Measurements from ENCODE around the gene POP7. TPM values are rescaled to one million over a fixed set of nuclear protein-coding genes. Genes with fewer than 3 reads are reported as not detected.

The POP7 gene
- total RNA-seq, 4 donors from 2014 or later, result 39.8 to 76.3 (median 63.0) TPM

DNA sequence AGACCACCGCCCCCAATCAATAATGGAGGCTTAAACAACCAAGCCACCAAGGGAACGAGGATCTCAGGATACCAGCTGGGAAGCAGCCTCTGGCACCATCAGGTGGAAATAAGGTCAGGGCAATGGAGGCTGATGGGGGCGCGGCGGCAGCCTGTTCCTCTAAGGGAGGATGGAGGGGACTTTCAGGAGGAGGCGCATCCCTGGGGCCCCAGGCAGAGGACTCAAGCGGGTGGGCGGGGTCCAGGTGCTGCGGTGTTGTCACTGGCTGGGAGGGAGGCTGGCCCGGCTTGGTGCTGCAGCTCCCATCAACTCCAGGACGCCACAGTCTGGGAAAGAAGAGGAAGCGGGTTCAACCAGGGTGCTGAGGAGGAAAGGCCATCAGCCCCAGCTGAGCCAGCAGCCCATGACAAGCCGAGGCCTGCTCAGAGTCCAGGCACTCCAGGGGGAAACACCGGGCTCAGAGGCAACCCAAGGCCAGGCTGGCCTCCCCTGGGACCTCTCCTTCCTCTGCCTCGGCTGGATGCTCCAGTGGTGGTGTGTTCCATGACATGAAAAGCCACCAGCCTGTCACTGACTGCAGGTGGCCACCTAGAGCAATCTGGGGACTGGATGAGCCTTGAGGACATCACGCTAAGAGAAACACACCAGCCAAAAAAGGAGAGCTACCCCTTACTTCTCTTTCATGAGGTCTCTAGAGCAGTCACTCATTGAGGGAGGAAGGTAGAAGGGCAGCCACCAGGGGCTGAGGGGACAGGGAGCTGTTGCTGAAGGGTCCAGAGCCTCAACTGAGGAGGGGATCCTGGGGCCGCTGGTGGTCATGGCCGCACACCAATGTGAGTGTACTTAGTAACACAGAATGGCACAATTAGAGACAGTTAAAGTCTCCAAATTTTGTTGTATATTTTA is 16.4 kb upstream of the POP7 start:
- in situ Hi-C loops (cut with MboI; ENCODE audit: low sequenced_read_pairs in 4 of 4), result loop anchor here in 2 of 4 donors (10.0 kb wide), 2 partner anchors 105 to 215 kb away; partner anchors contain the start of genes TSC22D4 (in 2 of the 2), FBXO24 (in 1 of the 2) and LRCH4 (in 1 of the 2)
- H3K4me1 ChIP-seq, result peaks cover 42 to 43% of the 10 kb centered on the region in 2 donors
- no peaks in the 10 kb centered on the region for H3K27me3 ChIP-seq
- DNase-seq, result no peak
- H3K9me3 ChIP-seq, result no peaks in the 10 kb centered on the region
- H3K27ac ChIP-seq, result peak overlapping the region in 1 of 4 donors; percentile 9
- intact Hi-C loops (cut with DNase I; ENCODE audit: low total_unique reads), result loop anchor here (2.0 to 5.0 kb wide), 3 partner anchors 57 to 125 kb away; partner anchors contain the start of gene MOSPD3
- no peak overlapping the region for H3K4me3 ChIP-seq
- H3K36me3 ChIP-seq, result peaks cover 0 to 41% of the 10 kb centered on the region in 2 donors
- ATAC-seq, result no peak
- no peak for TF ChIP-seq CTCF (IDR thresholded peaks at IDR 0.05 in 4 of 5, conservative IDR thresholded peaks at IDR 0.05 in 1 of 5)
- no peak for TF ChIP-seq POLR2A (IDR thresholded peaks at IDR 0.05)

GRCh38 chr7:100691676-100692577 is 14.0 kb upstream of the POP7 start:
- intact Hi-C loops (cut with DNase I; ENCODE audit: low total_unique reads) (loop anchor here (2.0 to 5.0 kb wide), 5 partner anchors 15 to 127 kb away; partner anchors contain the start of genes MOSPD3 and POP7), in situ Hi-C loops (cut with MboI; ENCODE audit: low sequenced_read_pairs in 4 of 4) (loop anchor here in 2 of 4 donors (10.0 kb wide), 2 partner anchors 107 to 217 kb away; partner anchors contain the start of genes TSC22D4 (in 2 of the 2), FBXO24 (in 1 of the 2) and LRCH4 (in 1 of the 2))
- H3K36me3 ChIP-seq, result peaks cover 0 to 17% of the 10 kb centered on the region in 2 donors
- peak overlapping the region; percentile 69 to 84 (median 77) for H3K27ac ChIP-seq
- peaks cover 44 to 48% of the 10 kb centered on the region in 2 donors for H3K4me1 ChIP-seq
- H3K4me3 ChIP-seq, result peak overlapping the region; percentile 37 to 89 (median 71)
- H3K9me3 ChIP-seq, result no peaks in the 10 kb centered on the region
- TF ChIP-seq POLR2A (IDR thresholded peaks at IDR 0.05) (no peak), CTCF (IDR thresholded peaks at IDR 0.05 in 4 of 5, conservative IDR thresholded peaks at IDR 0.05 in 1 of 5) (peak; percentile 78 to 93 (median 89))
- DNase-seq (peak; percentile 59 to 68), ATAC-seq (peak; percentile 55 to 73)
- H3K27me3 ChIP-seq, result no peaks in the 10 kb centered on the region

GRCh38 chr7:100692578-100692961 is 13.4 kb upstream of the POP7 start:
- intact Hi-C loops (cut with DNase I; ENCODE audit: low total_unique reads) (loop anchor here (2.0 to 5.0 kb wide), 4 partner anchors 14 to 80 kb away; partner anchors contain the start of genes MOSPD3 and POP7), in situ Hi-C loops (cut with MboI; ENCODE audit: low sequenced_read_pairs in 4 of 4) (loop anchor here in 2 of 4 donors (10.0 kb wide), 2 partner anchors 108 to 218 kb away; partner anchors contain the start of genes TSC22D4 (in 2 of the 2), FBXO24 (in 1 of the 2) and LRCH4 (in 1 of the 2))
- TF ChIP-seq CTCF (IDR thresholded peaks at IDR 0.05 in 4 of 5, conservative IDR thresholded peaks at IDR 0.05 in 1 of 5) (no peak), POLR2A (IDR thresholded peaks at IDR 0.05) (no peak)
- ATAC-seq, result no peak
- Histone ChIP-seq H3K27me3 (no peaks in the 10 kb centered on the region), H3K27ac (peak overlapping the region; percentile 77 to 86 (median 80)), H3K4me1 (peaks cover 44 to 48% of the 10 kb centered on the region in 2 donors), H3K36me3 (peaks cover 0 to 11% of the 10 kb centered on the region in 2 donors), H3K4me3 (peak overlapping the region; percentile 65 to 94 (median 83)), H3K9me3 (no peaks in the 10 kb centered on the region)
- DNase-seq, result no peak
